Neutrophil (primary cell): ENCODE measurements around the gene SOX15.

Experiments used
- H3K27ac ChIP-seq: fragments of 200-600 bp; sonication (generic); 2 replicates; pipeline ENCODE4 v1.5.1; 2016; ENCODE audit warnings: mild to moderate bottlenecking, moderate library complexity
- H3K27me3 ChIP-seq: fragments of 200-600 bp; sonication (generic); 2 replicates; pipeline ENCODE4 v1.6.0; 2016; ENCODE audit warnings: mild to moderate bottlenecking
- H3K36me3 ChIP-seq: fragments of 200-600 bp; sonication (generic); 2 replicates; pipeline ENCODE4 v1.5.1; 2017
- H3K4me1 ChIP-seq, 2 experiments: fragments of 200-600 bp in 1 of 2; sonication (generic) in 1 of 2; 1 replicate in 1 of 2; 2 replicates in 1 of 2; pipeline versions ENCODE4 v1.5.1 to v1.6.1; 2013 to 2016; ENCODE audit warnings: low read depth in 1 of 2, low read length in 1 of 2, mild to moderate bottlenecking in 1 of 2, moderate library complexity in 1 of 2; ENCODE audit not compliant: control insufficient read depth in 1 of 2, insufficient read depth in 1 of 2
- H3K4me3 ChIP-seq, 2 experiments: fragments of 200-600 bp in 1 of 2; sonication (generic) in 1 of 2; 1 replicate in 1 of 2; 2 replicates in 1 of 2; pipeline ENCODE4 v1.5.1; 2013 to 2016; ENCODE audit warnings: low read depth in 1 of 2, low read length in 1 of 2, mild to moderate bottlenecking in 1 of 2, moderate library complexity in 1 of 2
- H3K9me3 ChIP-seq: fragments of 200-600 bp; sonication (generic); 2 replicates; pipeline ENCODE4 v1.5.1; 2016
- CTCF ChIP-seq: fragments of 200-600 bp; sonication (generic); IDR thresholded peaks from 2 replicates; pipeline ENCODE4 v1.5.1; 2016; ENCODE audit warnings: antibody characterized with exemption

SOX15 gene

GRCh38 chr17:7559320-7560171, 30.3 kb downstream of the SOX15 start:
- Histone ChIP-seq H3K27me3 (no peaks in the 10 kb centered on the region), H3K27ac (peak overlapping the region; percentile 92), H3K9me3 (no peaks in the 10 kb centered on the region), H3K4me1 (peaks cover 55 to 61% of the 10 kb centered on the region in 2 experiments), H3K36me3 (peaks cover 23% of the 10 kb centered on the region), H3K4me3 (peak overlapping the region; percentile 80 to 88)
- TF ChIP-seq CTCF = no peak

- no peak for TF ChIP-seq CTCF
- Histone ChIP-seq H3K4me3 (peak within 1 kb of the TSS; percentile 80 to 88), H3K36me3 (peaks cover 15% of the 10 kb centered on the region), H3K27ac (peak within 1 kb of the TSS; percentile 92), H3K4me1 (peaks cover 58 to 63% of the 10 kb centered on the region in 2 experiments), H3K27me3 (no peaks in the 10 kb centered on the region), H3K9me3 (no peaks in the 10 kb centered on the region)
Observed at GRCh38 chr17:7558544-7559319, 31.2 kb downstream of the SOX15 start, which contains the start of gene TNFSF13. TSS of gene TNFSF13 (plus strand) at chr17:7558750. CDS start at chr17:7559040, 290 bp downstream.

GRCh38 chr17:7557775-7558543, 31.9 kb downstream of the SOX15 start:
- peaks cover 64 to 70% of the 10 kb centered on the region in 2 experiments for H3K4me1 ChIP-seq
- peak; percentile 42 for TF ChIP-seq CTCF
- peak overlapping the region; percentile 80 to 88 for H3K4me3 ChIP-seq
- peak overlapping the region; percentile 92 for H3K27ac ChIP-seq
- peaks cover 14% of the 10 kb centered on the region for H3K36me3 ChIP-seq
- H3K27me3 ChIP-seq = no peaks in the 10 kb centered on the region
- no peaks in the 10 kb centered on the region for H3K9me3 ChIP-seq

- Histone ChIP-seq H3K27me3 (no peaks in the 10 kb centered on the region), H3K36me3 (peaks cover 14% of the 10 kb centered on the region), H3K27ac (peak overlapping the region; percentile 92), H3K4me1 (peaks cover 63 to 70% of the 10 kb centered on the region in 2 experiments), H3K4me3 (peak overlapping the region in 1 of 2 experiments; percentile 88), H3K9me3 (no peaks in the 10 kb centered on the region)
- no peak for TF ChIP-seq CTCF
Observed at GRCh38 chr17:7557147-7557764, 32.6 kb downstream of the SOX15 start.

GRCh38 chr17:7556627-7557026, 33.3 kb downstream of the SOX15 start:
- Histone ChIP-seq H3K9me3 (no peaks in the 10 kb centered on the region), H3K36me3 (peaks cover 14% of the 10 kb centered on the region), H3K27me3 (no peaks in the 10 kb centered on the region), H3K4me3 (no peak overlapping the region), H3K4me1 (peaks cover 61 to 67% of the 10 kb centered on the region in 2 experiments), H3K27ac (peak overlapping the region; percentile 92)
- TF ChIP-seq CTCF = no peak
